ENCODE results near the gene IFITM2. TPM values are rescaled to one million over a fixed set of nuclear protein-coding genes. Genes with fewer than 3 reads are reported as not detected.

The IFITM2 gene
- total and polyA plus RNA-seq, 2 of the 13 experiments (the other 11 are each of a cell fraction or from before 2014, with no cell fraction given), result 13.8 to 267 TPM

DNA sequence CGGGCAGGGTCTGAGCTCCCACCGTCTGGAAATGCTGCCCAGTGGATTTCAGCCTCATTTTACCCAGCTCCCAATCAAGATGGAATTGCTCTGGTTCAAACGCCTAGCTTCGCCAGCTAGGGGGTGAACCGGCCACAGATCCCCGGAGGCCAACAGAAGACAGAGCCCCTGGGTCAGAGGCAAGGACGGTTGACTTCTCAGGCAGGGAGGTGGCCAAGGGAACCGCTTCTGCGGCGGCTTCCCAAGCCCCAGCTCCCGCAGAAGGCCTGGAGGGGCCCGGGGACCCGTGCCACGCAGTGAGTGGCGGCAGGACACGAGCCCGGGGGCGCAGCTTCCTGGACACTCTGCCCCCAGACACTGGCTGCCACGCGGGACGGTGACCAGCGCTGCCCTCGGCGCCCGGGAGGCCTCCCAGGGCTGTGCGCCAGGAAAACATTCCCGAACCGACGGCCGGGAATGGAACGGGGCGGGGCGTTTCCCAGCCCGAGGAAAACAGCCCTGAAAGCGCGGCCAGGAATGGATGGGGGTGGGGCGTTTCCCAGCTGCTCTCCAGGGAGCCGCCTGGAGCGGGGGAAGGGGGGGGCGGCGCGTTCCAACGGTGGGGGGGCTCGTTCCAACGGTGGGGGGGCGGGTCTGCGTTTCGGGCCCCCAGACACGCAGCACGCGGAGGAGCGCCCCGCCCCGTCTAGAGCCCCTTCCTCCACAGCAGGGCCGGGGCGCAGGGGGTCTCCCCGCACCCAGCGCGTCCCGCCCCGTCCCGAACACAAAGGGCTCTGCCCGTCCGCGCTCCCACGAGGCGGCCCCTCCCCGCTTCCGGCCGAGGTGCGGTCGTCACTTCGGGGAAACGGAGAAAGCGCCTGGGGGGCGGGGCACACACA, 48.2 kb downstream of the IFITM2 start (continued):
- 0 out of 2 replicates have a peak, but pooled peaks have one; percentile 35 for TF ChIP-seq FOXK1 (CRISPR knock-in tag; IDR thresholded peaks at IDR 0.05; ENCODE audit: borderline replicate concordance, low read depth)
- TF ChIP-seq ZNF614 (CRISPR knock-in tag; IDR thresholded peaks at IDR 0.05; ENCODE audit: borderline replicate concordance), result peak; percentile 46; the same call in 1 of the 2 replicates
- no peak for TF ChIP-seq ZKSCAN5 (CRISPR knock-in tag; IDR thresholded peaks at IDR 0.05)
- TF ChIP-seq, protein P1, sequence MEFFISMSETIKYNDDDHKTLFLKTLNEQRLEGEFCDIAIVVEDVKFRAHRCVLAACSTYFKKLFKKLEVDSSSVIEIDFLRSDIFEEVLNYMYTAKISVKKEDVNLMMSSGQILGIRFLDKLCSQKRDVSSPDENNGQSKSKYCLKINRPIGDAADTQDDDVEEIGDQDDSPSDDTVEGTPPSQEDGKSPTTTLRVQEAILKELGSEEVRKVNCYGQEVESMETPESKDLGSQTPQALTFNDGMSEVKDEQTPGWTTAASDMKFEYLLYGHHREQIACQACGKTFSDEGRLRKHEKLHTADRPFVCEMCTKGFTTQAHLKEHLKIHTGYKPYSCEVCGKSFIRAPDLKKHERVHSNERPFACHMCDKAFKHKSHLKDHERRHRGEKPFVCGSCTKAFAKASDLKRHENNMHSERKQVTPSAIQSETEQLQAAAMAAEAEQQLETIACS (CRISPR knock-in tag; IDR thresholded peaks at IDR 0.05), result no peak
- no peak for TF ChIP-seq ZNF570 (CRISPR knock-in tag; IDR thresholded peaks at IDR 0.05; ENCODE audit: borderline replicate concordance)
- TF ChIP-seq CCAR2 (optimal IDR thresholded peaks at IDR 0.05; ENCODE audit: low read depth, low read length), result no peak
- no peak for TF ChIP-seq ZNF7 (CRISPR knock-in tag; IDR thresholded peaks at IDR 0.05)
- TF ChIP-seq ZNF788 (CRISPR knock-in tag; IDR thresholded peaks at IDR 0.05; ENCODE audit: borderline replicate concordance), result peak; percentile 96
- TF ChIP-seq, protein P2, sequence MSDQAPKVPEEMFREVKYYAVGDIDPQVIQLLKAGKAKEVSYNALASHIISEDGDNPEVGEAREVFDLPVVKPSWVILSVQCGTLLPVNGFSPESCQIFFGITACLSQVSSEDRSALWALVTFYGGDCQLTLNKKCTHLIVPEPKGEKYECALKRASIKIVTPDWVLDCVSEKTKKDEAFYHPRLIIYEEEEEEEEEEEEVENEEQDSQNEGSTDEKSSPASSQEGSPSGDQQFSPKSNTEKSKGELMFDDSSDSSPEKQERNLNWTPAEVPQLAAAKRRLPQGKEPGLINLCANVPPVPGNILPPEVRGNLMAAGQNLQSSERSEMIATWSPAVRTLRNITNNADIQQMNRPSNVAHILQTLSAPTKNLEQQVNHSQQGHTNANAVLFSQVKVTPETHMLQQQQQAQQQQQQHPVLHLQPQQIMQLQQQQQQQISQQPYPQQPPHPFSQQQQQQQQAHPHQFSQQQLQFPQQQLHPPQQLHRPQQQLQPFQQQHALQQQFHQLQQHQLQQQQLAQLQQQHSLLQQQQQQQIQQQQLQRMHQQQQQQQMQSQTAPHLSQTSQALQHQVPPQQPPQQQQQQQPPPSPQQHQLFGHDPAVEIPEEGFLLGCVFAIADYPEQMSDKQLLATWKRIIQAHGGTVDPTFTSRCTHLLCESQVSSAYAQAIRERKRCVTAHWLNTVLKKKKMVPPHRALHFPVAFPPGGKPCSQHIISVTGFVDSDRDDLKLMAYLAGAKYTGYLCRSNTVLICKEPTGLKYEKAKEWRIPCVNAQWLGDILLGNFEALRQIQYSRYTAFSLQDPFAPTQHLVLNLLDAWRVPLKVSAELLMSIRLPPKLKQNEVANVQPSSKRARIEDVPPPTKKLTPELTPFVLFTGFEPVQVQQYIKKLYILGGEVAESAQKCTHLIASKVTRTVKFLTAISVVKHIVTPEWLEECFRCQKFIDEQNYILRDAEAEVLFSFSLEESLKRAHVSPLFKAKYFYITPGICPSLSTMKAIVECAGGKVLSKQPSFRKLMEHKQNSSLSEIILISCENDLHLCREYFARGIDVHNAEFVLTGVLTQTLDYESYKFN (CRISPR knock-in tag; conservative IDR thresholded peaks at IDR 0.05), result peak; percentile 69
- TF ChIP-seq STAG1 (CRISPR knock-in tag; IDR thresholded peaks at IDR 0.05), result no peak
- no peak for TF ChIP-seq ZNF761 (CRISPR knock-in tag; conservative IDR thresholded peaks at IDR 0.05)
- TF ChIP-seq, protein P3, sequence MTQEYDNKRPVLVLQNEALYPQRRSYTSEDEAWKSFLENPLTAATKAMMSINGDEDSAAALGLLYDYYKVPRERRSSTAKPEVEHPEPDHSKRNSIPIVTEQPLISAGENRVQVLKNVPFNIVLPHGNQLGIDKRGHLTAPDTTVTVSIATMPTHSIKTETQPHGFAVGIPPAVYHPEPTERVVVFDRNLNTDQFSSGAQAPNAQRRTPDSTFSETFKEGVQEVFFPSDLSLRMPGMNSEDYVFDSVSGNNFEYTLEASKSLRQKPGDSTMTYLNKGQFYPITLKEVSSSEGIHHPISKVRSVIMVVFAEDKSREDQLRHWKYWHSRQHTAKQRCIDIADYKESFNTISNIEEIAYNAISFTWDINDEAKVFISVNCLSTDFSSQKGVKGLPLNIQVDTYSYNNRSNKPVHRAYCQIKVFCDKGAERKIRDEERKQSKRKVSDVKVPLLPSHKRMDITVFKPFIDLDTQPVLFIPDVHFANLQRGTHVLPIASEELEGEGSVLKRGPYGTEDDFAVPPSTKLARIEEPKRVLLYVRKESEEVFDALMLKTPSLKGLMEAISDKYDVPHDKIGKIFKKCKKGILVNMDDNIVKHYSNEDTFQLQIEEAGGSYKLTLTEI (CRISPR knock-in tag; conservative IDR thresholded peaks at IDR 0.05), result no peak
- TF ChIP-seq ESRRA (CRISPR knock-in tag; IDR thresholded peaks at IDR 0.05; ENCODE audit: low read depth), result peak; percentile 62; the same call in 1 of the 2 replicates
- TF ChIP-seq ZSCAN31 (CRISPR knock-in tag; IDR thresholded peaks at IDR 0.05; ENCODE audit: low read depth), result peak; percentile 40; the same call in 1 of the 2 replicates
- TF ChIP-seq NFE2L2 (IDR thresholded peaks at IDR 0.05; ENCODE audit: low read length), result no peak
- TF ChIP-seq ZNF460 (CRISPR knock-in tag; IDR thresholded peaks at IDR 0.05; ENCODE audit: borderline replicate concordance), result no peak
- peak; percentile 39 for TF ChIP-seq FOSL2 (CRISPR knock-in tag; IDR thresholded peaks at IDR 0.05)
- TF ChIP-seq, protein P4, sequence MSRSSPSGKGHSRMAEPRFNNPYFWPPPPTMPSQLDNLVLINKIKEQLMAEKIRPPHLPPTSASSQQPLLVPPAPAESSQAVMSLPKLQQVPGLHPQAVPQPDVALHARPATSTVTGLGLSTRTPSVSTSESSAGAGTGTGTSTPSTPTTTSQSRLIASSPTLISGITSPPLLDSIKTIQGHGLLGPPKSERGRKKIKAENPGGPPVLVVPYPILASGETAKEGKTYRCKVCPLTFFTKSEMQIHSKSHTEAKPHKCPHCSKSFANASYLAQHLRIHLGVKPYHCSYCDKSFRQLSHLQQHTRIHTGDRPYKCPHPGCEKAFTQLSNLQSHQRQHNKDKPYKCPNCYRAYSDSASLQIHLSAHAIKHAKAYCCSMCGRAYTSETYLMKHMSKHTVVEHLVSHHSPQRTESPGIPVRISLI (CRISPR knock-in tag; IDR thresholded peaks at IDR 0.05; ENCODE audit: borderline replicate concordance), result 0 out of 2 replicates have a peak, but pooled peaks have one; percentile 11
- TF ChIP-seq, protein P5, sequence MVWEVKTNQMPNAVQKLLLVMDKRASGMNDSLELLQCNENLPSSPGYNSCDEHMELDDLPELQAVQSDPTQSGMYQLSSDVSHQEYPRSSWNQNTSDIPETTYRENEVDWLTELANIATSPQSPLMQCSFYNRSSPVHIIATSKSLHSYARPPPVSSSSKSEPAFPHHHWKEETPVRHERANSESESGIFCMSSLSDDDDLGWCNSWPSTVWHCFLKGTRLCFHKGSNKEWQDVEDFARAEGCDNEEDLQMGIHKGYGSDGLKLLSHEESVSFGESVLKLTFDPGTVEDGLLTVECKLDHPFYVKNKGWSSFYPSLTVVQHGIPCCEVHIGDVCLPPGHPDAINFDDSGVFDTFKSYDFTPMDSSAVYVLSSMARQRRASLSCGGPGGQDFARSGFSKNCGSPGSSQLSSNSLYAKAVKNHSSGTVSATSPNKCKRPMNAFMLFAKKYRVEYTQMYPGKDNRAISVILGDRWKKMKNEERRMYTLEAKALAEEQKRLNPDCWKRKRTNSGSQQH (CRISPR knock-in tag; IDR thresholded peaks at IDR 0.05; ENCODE audit: low read depth), result no peak
- TF ChIP-seq ZNF256 (CRISPR knock-in tag; conservative IDR thresholded peaks at IDR 0.05), result no peak

Measured in HepG2 (cell line).